SK-N-SH treated with all-trans-retinoic acid at 6 μM for 48 hours (cell line): ENCODE data around the gene ZNF341.

Experiments
- ATAC-seq: fragments of 200-7000 bp; cut with Tn5 transposase; 3 replicates; pipeline ENCODE4 v1.9.1; 2020; ENCODE audit warnings: mild to moderate bottlenecking, moderate library complexity
- ARNTL ChIP-seq: fragments of 450-650 bp; formaldehyde crosslinking; IDR thresholded peaks from 2 replicates; pipeline ENCODE4 v1.5.0; 2020; ENCODE audit warnings: low read depth, mild to moderate bottlenecking, moderate library complexity, borderline replicate concordance
- BACH2 ChIP-seq: fragments of 250-450 bp; sonication (Bioruptor Pico); IDR thresholded peaks from 2 replicates; pipeline ENCODE4 v1.9.0; 2021; ENCODE audit warnings: mild to moderate bottlenecking, borderline replicate concordance
- CREB5 ChIP-seq: fragments of 250-450 bp; sonication (Bioruptor Pico); IDR thresholded peaks from 2 replicates; pipeline ENCODE4 v1.5.1; 2020; ENCODE audit warnings: low read depth, mild to moderate bottlenecking, moderate library complexity
- CSDC2 ChIP-seq: fragments of 250-450 bp; sonication (Bioruptor Pico); IDR thresholded peaks from 2 replicates; pipeline ENCODE4 v1.5.0; 2020; ENCODE audit warnings: mild to moderate bottlenecking, moderate library complexity
- ESRRG ChIP-seq: fragments of 250-450 bp; sonication (Bioruptor Pico); IDR thresholded peaks from 2 replicates; pipeline ENCODE4 v1.6.1; 2021; ENCODE audit warnings: mild to moderate bottlenecking
- GLIS3 ChIP-seq: fragments of 250-450 bp; sonication (Bioruptor Pico); IDR thresholded peaks from 2 replicates; pipeline ENCODE4 v1.5.0; 2020; ENCODE audit warnings: mild to moderate bottlenecking, moderate library complexity
- ISL1 ChIP-seq: fragments of 250-450 bp; sonication (Bioruptor Pico); IDR thresholded peaks from 2 replicates; pipeline ENCODE4 v2.1.2; 2022; ENCODE audit warnings: mild to moderate bottlenecking, moderate library complexity
- OSR1 ChIP-seq: fragments of 250-450 bp; sonication (Bioruptor Pico); IDR thresholded peaks from 2 replicates; pipeline ENCODE4 v1.8.0; 2022; ENCODE audit warnings: moderate library complexity, mild to moderate bottlenecking, inconsistent platforms
- POU6F1 ChIP-seq: fragments of 250-450 bp; sonication (Bioruptor Pico); IDR thresholded peaks from 2 replicates; pipeline ENCODE4 v1.8.0; 2021; ENCODE audit warnings: low read depth, mild to moderate bottlenecking, moderate library complexity, borderline replicate concordance
- PPARA ChIP-seq: fragments of 250-450 bp; sonication (Bioruptor Pico); IDR thresholded peaks from 2 replicates; pipeline ENCODE4 v1.5.0; 2020; ENCODE audit warnings: mild to moderate bottlenecking, borderline replicate concordance
- RARB ChIP-seq: fragments of 250-450 bp; sonication (Bioruptor Pico); IDR thresholded peaks from 2 replicates; pipeline ENCODE4 v1.8.0; 2021; ENCODE audit warnings: mild to moderate bottlenecking, moderate library complexity
- SNAI2 ChIP-seq: fragments of 250-450 bp; sonication (Bioruptor Pico); IDR thresholded peaks from 2 replicates; pipeline ENCODE4 v1.5.0; 2020; ENCODE audit warnings: mild to moderate bottlenecking, moderate library complexity
- TOX ChIP-seq: fragments of 250-450 bp; sonication (Bioruptor Pico); IDR thresholded peaks from 2 replicates; pipeline ENCODE4 v1.8.0; 2021; ENCODE audit warnings: mild to moderate bottlenecking, moderate library complexity, borderline replicate concordance
- ZC3H10 ChIP-seq: fragments of 250-450 bp; sonication (Bioruptor Pico); IDR thresholded peaks from 2 replicates; pipeline ENCODE4 v1.5.1; 2021; ENCODE audit warnings: mild to moderate bottlenecking, moderate library complexity
- ZFP3 ChIP-seq: fragments of 250-450 bp; sonication (Bioruptor Pico); IDR thresholded peaks from 2 replicates; pipeline ENCODE4 v1.5.0; 2020; ENCODE audit warnings: mild to moderate bottlenecking, moderate library complexity
- ZFP30 ChIP-seq: fragments of 450-650 bp; formaldehyde crosslinking; IDR thresholded peaks from 2 replicates; pipeline ENCODE4 v1.5.0; 2022; ENCODE audit warnings: mild to moderate bottlenecking, moderate library complexity
- ZNF70 ChIP-seq: fragments of 450-650 bp; formaldehyde crosslinking; IDR thresholded peaks from 2 replicates; pipeline ENCODE4 v1.5.0; 2020; ENCODE audit warnings: mild to moderate bottlenecking, moderate library complexity
- ZNF8 ChIP-seq: fragments of 450-650 bp; formaldehyde crosslinking; IDR thresholded peaks from 2 replicates; pipeline ENCODE4 v1.5.0; 2020; ENCODE audit warnings: mild to moderate bottlenecking, moderate library complexity
- TF ChIP-seq, protein P1 (sequence below): fragments of 250-450 bp; sonication (Bioruptor Pico); IDR thresholded peaks from 2 replicates; pipeline ENCODE4 v1.8.0; 2020; ENCODE audit warnings: mild to moderate bottlenecking, moderate library complexity, borderline replicate concordance
- TF ChIP-seq, protein P2 (sequence below): fragments of 250-450 bp; sonication (Bioruptor Pico); IDR thresholded peaks from 2 replicates; pipeline ENCODE4 v1.5.1; 2021; ENCODE audit warnings: mild to moderate bottlenecking, moderate library complexity
- TF ChIP-seq, protein P3 (sequence below): fragments of 250-450 bp; sonication (Bioruptor Pico); IDR thresholded peaks from 2 replicates; pipeline ENCODE4 v1.5.0; 2020; ENCODE audit warnings: mild to moderate bottlenecking, moderate library complexity

Gene ZNF341

GRCh38 chr20:33783256-33783655 is 51.5 kb downstream of the ZNF341 start:
- ATAC-seq: no peak
- TF ChIP-seq ZNF70 (CRISPR knock-in tag) (no peak), ZFP3 (CRISPR knock-in tag) (peak; percentile 94)
- TF ChIP-seq, all 23 proteins: peak for 1

GRCh38 chr20:33783818-33784217 is 52.0 kb downstream of the ZNF341 start:
- no peak for ATAC-seq

DNA sequence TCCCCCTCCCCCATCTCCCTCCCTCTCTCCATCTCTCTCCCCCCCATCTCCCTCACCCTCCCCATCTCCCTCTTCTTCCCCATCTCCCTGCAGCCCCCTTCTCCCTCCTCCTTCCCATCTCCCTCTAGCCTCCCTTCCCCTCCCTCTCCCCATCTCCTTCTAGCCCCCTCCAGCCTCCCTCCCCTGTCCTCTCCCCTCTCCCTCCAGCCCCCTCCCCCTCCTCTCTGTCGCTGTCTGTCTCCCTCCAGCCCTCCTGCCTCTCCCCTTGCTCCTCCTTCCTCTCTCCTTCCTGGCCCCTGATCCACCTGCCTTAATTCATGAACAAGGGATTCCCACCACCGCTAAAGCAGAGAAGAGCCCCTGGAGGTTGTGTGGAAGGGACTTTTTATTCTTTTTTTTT is 52.4 kb downstream of the ZNF341 start:
- no peak for ATAC-seq
- TF ChIP-seq RARB (no peak), CREB5 (CRISPR knock-in tag) (no peak), ZNF8 (no peak), GLIS3 (no peak), PPARA (no peak), ESRRG (CRISPR knock-in tag) (no peak), ZFP30 (CRISPR knock-in tag) (no peak), ISL1 (no peak), ARNTL (CRISPR knock-in tag) (no peak), POU6F1 (CRISPR knock-in tag) (no peak), OSR1 (no peak), ZC3H10 (no peak), SNAI2 (CRISPR knock-in tag) (no peak), ZNF70 (CRISPR knock-in tag) (no peak), TOX (CRISPR knock-in tag) (no peak)
- TF ChIP-seq, protein P1, sequence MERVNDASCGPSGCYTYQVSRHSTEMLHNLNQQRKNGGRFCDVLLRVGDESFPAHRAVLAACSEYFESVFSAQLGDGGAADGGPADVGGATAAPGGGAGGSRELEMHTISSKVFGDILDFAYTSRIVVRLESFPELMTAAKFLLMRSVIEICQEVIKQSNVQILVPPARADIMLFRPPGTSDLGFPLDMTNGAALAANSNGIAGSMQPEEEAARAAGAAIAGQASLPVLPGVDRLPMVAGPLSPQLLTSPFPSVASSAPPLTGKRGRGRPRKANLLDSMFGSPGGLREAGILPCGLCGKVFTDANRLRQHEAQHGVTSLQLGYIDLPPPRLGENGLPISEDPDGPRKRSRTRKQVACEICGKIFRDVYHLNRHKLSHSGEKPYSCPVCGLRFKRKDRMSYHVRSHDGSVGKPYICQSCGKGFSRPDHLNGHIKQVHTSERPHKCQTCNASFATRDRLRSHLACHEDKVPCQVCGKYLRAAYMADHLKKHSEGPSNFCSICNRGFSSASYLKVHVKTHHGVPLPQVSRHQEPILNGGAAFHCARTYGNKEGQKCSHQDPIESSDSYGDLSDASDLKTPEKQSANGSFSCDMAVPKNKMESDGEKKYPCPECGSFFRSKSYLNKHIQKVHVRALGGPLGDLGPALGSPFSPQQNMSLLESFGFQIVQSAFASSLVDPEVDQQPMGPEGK (CRISPR knock-in tag): no peak
- TF ChIP-seq, protein P2, sequence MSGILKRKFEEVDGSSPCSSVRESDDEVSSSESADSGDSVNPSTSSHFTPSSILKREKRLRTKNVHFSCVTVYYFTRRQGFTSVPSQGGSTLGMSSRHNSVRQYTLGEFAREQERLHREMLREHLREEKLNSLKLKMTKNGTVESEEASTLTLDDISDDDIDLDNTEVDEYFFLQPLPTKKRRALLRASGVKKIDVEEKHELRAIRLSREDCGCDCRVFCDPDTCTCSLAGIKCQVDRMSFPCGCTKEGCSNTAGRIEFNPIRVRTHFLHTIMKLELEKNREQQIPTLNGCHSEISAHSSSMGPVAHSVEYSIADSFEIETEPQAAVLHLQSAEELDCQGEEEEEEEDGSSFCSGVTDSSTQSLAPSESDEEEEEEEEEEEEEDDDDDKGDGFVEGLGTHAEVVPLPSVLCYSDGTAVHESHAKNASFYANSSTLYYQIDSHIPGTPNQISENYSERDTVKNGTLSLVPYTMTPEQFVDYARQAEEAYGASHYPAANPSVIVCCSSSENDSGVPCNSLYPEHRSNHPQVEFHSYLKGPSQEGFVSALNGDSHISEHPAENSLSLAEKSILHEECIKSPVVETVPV (CRISPR knock-in tag): no peak
- TF ChIP-seq, all 23 proteins: peak for 0

More at GRCh38 chr20:33783818-33784217, 52.0 kb downstream of the ZNF341 start:
- TF ChIP-seq BACH2 (CRISPR knock-in tag) (no peak), OSR1 (no peak), ZFP3 (CRISPR knock-in tag) (no peak), CREB5 (CRISPR knock-in tag) (no peak), SNAI2 (CRISPR knock-in tag) (no peak), POU6F1 (CRISPR knock-in tag) (no peak), TOX (CRISPR knock-in tag) (no peak), ARNTL (CRISPR knock-in tag) (no peak), ESRRG (CRISPR knock-in tag) (no peak), CSDC2 (CRISPR knock-in tag) (no peak)
- TF ChIP-seq, protein P3, sequence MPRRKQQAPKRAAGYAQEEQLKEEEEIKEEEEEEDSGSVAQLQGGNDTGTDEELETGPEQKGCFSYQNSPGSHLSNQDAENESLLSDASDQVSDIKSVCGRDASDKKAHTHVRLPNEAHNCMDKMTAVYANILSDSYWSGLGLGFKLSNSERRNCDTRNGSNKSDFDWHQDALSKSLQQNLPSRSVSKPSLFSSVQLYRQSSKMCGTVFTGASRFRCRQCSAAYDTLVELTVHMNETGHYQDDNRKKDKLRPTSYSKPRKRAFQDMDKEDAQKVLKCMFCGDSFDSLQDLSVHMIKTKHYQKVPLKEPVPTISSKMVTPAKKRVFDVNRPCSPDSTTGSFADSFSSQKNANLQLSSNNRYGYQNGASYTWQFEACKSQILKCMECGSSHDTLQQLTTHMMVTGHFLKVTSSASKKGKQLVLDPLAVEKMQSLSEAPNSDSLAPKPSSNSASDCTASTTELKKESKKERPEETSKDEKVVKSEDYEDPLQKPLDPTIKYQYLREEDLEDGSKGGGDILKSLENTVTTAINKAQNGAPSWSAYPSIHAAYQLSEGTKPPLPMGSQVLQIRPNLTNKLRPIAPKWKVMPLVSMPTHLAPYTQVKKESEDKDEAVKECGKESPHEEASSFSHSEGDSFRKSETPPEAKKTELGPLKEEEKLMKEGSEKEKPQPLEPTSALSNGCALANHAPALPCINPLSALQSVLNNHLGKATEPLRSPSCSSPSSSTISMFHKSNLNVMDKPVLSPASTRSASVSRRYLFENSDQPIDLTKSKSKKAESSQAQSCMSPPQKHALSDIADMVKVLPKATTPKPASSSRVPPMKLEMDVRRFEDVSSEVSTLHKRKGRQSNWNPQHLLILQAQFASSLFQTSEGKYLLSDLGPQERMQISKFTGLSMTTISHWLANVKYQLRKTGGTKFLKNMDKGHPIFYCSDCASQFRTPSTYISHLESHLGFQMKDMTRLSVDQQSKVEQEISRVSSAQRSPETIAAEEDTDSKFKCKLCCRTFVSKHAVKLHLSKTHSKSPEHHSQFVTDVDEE: no peak
